Measurements from ENCODE around the gene REPS1.

The REPS1 gene

GRCh38 chr6:138959521-138959920 lies 28.5 kb downstream of the REPS1 start:
- H3K4me1 ChIP-seq (ENCODE audit: control insufficient read depth in 1 of 2, insufficient read depth in 2 of 2, low read length in 2 of 2), result peaks cover 7 to 8% of the 10 kb centered on the region in 2 donors
- H3K36me3 ChIP-seq (ENCODE audit: control insufficient read depth in 1 of 2, insufficient read depth in 2 of 2, low read length in 2 of 2), result no peaks in the 10 kb centered on the region
- H3K9me3 ChIP-seq (ENCODE audit: control insufficient read depth in 1 of 2, low read length in 2 of 2), result no peaks in the 10 kb centered on the region
- no peak overlapping the region for H3K9ac ChIP-seq (ENCODE audit: low read depth in 1 of 2, low read length in 2 of 2)
- no peak overlapping the region for H3K4me3 ChIP-seq (ENCODE audit: low read depth in 1 of 2, low read length in 2 of 2)
- H3K27me3 ChIP-seq (ENCODE audit: control insufficient read depth in 1 of 2, insufficient read depth in 2 of 2, low read length in 2 of 2), result no peaks in the 10 kb centered on the region
- H3K27ac ChIP-seq (ENCODE audit: low read depth, low read length), result no peak overlapping the region

DNA sequence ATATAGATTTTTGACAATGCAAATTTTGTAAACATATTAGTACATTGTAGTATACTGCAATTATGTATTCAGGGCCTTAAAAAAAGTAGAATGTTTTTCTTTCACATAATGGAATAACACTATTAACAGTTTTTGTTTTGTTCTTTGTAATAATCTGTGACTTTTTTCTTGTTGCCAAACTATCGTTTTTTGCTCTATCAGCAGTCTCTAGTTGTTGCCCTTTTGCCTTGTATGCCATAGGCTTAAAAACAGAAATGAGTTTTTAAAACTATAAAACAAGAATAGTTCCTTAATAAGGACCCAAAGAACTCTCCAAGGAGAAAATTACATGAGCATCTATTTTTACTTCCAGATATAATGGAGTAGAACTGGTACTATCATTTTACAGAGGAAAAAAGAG lies 29.5 kb downstream of the REPS1 start:
- Histone ChIP-seq H3K27me3 (ENCODE audit: control insufficient read depth in 1 of 2, insufficient read depth in 2 of 2, low read length in 2 of 2) (no peaks in the 10 kb centered on the region), H3K9me3 (ENCODE audit: control insufficient read depth in 1 of 2, low read length in 2 of 2) (no peaks in the 10 kb centered on the region), H3K4me3 (ENCODE audit: low read depth in 1 of 2, low read length in 2 of 2) (no peak overlapping the region), H3K4me1 (ENCODE audit: control insufficient read depth in 1 of 2, insufficient read depth in 2 of 2, low read length in 2 of 2) (peaks cover 7 to 8% of the 10 kb centered on the region in 2 donors), H3K27ac (ENCODE audit: low read depth, low read length) (no peak overlapping the region), H3K9ac (ENCODE audit: low read depth in 1 of 2, low read length in 2 of 2) (no peak overlapping the region), H3K36me3 (ENCODE audit: control insufficient read depth in 1 of 2, insufficient read depth in 2 of 2, low read length in 2 of 2) (no peaks in the 10 kb centered on the region)

- H3K9ac ChIP-seq (ENCODE audit: low read depth in 1 of 2, low read length in 2 of 2), result no peak overlapping the region
- no peaks in the 10 kb centered on the region for H3K27me3 ChIP-seq (ENCODE audit: control insufficient read depth in 1 of 2, insufficient read depth in 2 of 2, low read length in 2 of 2)
- H3K27ac ChIP-seq (ENCODE audit: low read depth, low read length), result no peak overlapping the region
- peaks cover 7 to 8% of the 10 kb centered on the region in 2 donors for H3K4me1 ChIP-seq (ENCODE audit: control insufficient read depth in 1 of 2, insufficient read depth in 2 of 2, low read length in 2 of 2)
- no peaks in the 10 kb centered on the region for H3K9me3 ChIP-seq (ENCODE audit: control insufficient read depth in 1 of 2, low read length in 2 of 2)
- no peaks in the 10 kb centered on the region for H3K36me3 ChIP-seq (ENCODE audit: control insufficient read depth in 1 of 2, insufficient read depth in 2 of 2, low read length in 2 of 2)
- H3K4me3 ChIP-seq (ENCODE audit: low read depth in 1 of 2, low read length in 2 of 2), result no peak overlapping the region
Measured at GRCh38 chr6:138957903-138958302, 30.1 kb downstream of the REPS1 start.

- H3K9ac ChIP-seq (ENCODE audit: low read depth in 1 of 2, low read length in 2 of 2), result no peak overlapping the region
- H3K27ac ChIP-seq (ENCODE audit: low read depth, low read length), result no peak overlapping the region
- no peaks in the 10 kb centered on the region for H3K27me3 ChIP-seq (ENCODE audit: control insufficient read depth in 1 of 2, insufficient read depth in 2 of 2, low read length in 2 of 2)
- no peaks in the 10 kb centered on the region for H3K9me3 ChIP-seq (ENCODE audit: control insufficient read depth in 1 of 2, low read length in 2 of 2)
- no peaks in the 10 kb centered on the region for H3K36me3 ChIP-seq (ENCODE audit: control insufficient read depth in 1 of 2, insufficient read depth in 2 of 2, low read length in 2 of 2)
- no peak overlapping the region for H3K4me3 ChIP-seq (ENCODE audit: low read depth in 1 of 2, low read length in 2 of 2)
- peaks cover 7 to 8% of the 10 kb centered on the region in 2 donors for H3K4me1 ChIP-seq (ENCODE audit: control insufficient read depth in 1 of 2, insufficient read depth in 2 of 2, low read length in 2 of 2)
Measured at GRCh38 chr6:138957484-138957883, 30.6 kb downstream of the REPS1 start.

DNA sequence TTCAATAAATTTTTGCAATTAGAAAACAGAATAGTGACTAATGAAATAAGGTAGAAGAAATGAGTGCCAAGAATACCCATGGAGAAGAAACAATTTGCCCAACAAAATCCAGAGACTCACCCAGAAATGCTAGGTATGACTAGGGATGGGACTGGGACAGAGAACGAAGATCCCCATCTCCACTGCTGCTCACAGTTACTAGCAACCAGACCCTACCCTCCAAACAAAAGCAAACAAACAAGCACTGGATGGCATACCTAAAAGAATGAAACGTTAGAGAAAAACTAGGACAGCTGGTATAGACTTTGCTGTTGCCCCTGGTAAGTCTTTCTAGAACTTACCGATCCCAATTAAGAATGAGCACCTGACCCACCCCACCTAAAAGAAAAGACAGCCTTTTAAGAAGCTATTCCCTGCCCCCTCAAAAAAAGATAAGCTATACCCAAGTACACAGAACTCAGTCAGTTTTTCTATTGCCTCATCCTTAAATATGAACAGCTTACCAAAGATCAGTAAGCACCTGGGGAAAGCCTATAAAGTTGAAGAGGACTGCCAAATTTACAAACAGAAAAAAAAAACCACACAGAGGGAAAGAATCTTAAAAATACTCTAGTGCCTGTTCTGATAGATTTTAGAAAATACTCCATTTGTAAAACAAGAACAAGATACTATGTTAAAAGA lies 31.7 kb downstream of the REPS1 start:
- no peaks in the 10 kb centered on the region for H3K36me3 ChIP-seq (ENCODE audit: control insufficient read depth in 1 of 2, insufficient read depth in 2 of 2, low read length in 2 of 2)
- no peak overlapping the region for H3K9ac ChIP-seq (ENCODE audit: low read depth in 1 of 2, low read length in 2 of 2)
- peaks cover 7 to 8% of the 10 kb centered on the region in 2 donors for H3K4me1 ChIP-seq (ENCODE audit: control insufficient read depth in 1 of 2, insufficient read depth in 2 of 2, low read length in 2 of 2)
- H3K9me3 ChIP-seq (ENCODE audit: control insufficient read depth in 1 of 2, low read length in 2 of 2), result no peaks in the 10 kb centered on the region
- H3K27ac ChIP-seq (ENCODE audit: low read depth, low read length), result no peak overlapping the region
- no peak overlapping the region for H3K4me3 ChIP-seq (ENCODE audit: low read depth in 1 of 2, low read length in 2 of 2)
- no peaks in the 10 kb centered on the region for H3K27me3 ChIP-seq (ENCODE audit: control insufficient read depth in 1 of 2, insufficient read depth in 2 of 2, low read length in 2 of 2)

DNA sequence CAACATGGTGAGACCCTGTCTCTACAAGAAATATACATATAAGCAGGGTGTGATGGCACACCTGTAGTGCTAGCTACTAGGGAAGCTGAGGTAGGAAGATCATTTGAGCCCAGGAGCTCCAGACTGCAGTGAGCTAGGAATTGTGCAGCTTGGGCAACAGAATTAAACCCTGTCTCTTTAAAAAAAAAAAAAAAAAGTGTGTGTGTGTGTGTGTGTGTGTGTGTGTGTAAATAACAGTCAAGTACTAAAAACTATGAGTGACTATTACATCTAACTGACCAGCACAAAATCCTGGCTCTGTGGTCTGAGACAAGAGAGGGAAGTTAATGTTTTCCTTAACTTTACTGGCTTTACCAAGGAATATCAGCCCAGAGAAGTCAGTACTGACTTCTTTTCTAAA lies 32.8 kb downstream of the REPS1 start:
- no peak overlapping the region for H3K27ac ChIP-seq (ENCODE audit: low read depth, low read length)
- no peak overlapping the region for H3K4me3 ChIP-seq (ENCODE audit: low read depth in 1 of 2, low read length in 2 of 2)
- no peaks in the 10 kb centered on the region for H3K27me3 ChIP-seq (ENCODE audit: control insufficient read depth in 1 of 2, insufficient read depth in 2 of 2, low read length in 2 of 2)
- no peaks in the 10 kb centered on the region for H3K36me3 ChIP-seq (ENCODE audit: control insufficient read depth in 1 of 2, insufficient read depth in 2 of 2, low read length in 2 of 2)
- no peak overlapping the region for H3K9ac ChIP-seq (ENCODE audit: low read depth in 1 of 2, low read length in 2 of 2)
- no peaks in the 10 kb centered on the region for H3K9me3 ChIP-seq (ENCODE audit: control insufficient read depth in 1 of 2, low read length in 2 of 2)
- H3K4me1 ChIP-seq (ENCODE audit: control insufficient read depth in 1 of 2, insufficient read depth in 2 of 2, low read length in 2 of 2), result peaks cover 7 to 8% of the 10 kb centered on the region in 2 donors

DNA sequence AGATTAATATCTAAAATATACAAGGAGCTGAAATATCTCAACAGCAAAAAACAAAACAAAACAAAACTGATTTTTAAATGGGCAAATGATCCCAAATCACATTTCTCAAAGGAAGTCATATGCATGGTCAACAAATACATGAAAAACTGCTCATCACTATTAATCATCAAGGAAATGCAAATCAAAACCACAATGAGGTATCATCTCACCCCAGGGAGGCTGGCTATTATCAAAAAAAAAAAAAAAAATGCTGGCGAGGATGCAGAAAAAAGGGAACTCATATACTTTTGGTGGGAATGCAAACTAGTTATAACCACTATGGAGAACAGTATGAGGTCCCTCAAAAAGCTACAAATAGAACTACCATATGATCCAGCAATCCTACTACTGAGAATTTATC lies 34.6 kb downstream of the REPS1 start:
- Histone ChIP-seq H3K9ac (ENCODE audit: low read depth in 1 of 2, low read length in 2 of 2) (no peak overlapping the region), H3K27ac (ENCODE audit: low read depth, low read length) (no peak overlapping the region), H3K9me3 (ENCODE audit: control insufficient read depth in 1 of 2, low read length in 2 of 2) (no peaks in the 10 kb centered on the region), H3K4me1 (ENCODE audit: control insufficient read depth in 1 of 2, insufficient read depth in 2 of 2, low read length in 2 of 2) (peaks cover 8% of the 10 kb centered on the region in 2 donors), H3K36me3 (ENCODE audit: control insufficient read depth in 1 of 2, insufficient read depth in 2 of 2, low read length in 2 of 2) (no peaks in the 10 kb centered on the region), H3K27me3 (ENCODE audit: control insufficient read depth in 1 of 2, insufficient read depth in 2 of 2, low read length in 2 of 2) (no peaks in the 10 kb centered on the region), H3K4me3 (ENCODE audit: low read depth in 1 of 2, low read length in 2 of 2) (no peak overlapping the region)

- Histone ChIP-seq H3K36me3 (ENCODE audit: control insufficient read depth in 1 of 2, insufficient read depth in 2 of 2, low read length in 2 of 2) (peaks cover 0 to 7% of the 10 kb centered on the region in 2 donors), H3K27me3 (ENCODE audit: control insufficient read depth in 1 of 2, insufficient read depth in 2 of 2, low read length in 2 of 2) (no peaks in the 10 kb centered on the region), H3K9me3 (ENCODE audit: control insufficient read depth in 1 of 2, low read length in 2 of 2) (no peaks in the 10 kb centered on the region), H3K4me3 (ENCODE audit: low read depth in 1 of 2, low read length in 2 of 2) (no peak overlapping the region), H3K27ac (ENCODE audit: low read depth, low read length) (no peak overlapping the region), H3K4me1 (ENCODE audit: control insufficient read depth in 1 of 2, insufficient read depth in 2 of 2, low read length in 2 of 2) (peaks cover 0 to 4% of the 10 kb centered on the region in 2 donors), H3K9ac (ENCODE audit: low read depth in 1 of 2, low read length in 2 of 2) (no peak overlapping the region)
Measured at GRCh38 chr6:138948546-138949179, 39.4 kb downstream of the REPS1 start.

DNA sequence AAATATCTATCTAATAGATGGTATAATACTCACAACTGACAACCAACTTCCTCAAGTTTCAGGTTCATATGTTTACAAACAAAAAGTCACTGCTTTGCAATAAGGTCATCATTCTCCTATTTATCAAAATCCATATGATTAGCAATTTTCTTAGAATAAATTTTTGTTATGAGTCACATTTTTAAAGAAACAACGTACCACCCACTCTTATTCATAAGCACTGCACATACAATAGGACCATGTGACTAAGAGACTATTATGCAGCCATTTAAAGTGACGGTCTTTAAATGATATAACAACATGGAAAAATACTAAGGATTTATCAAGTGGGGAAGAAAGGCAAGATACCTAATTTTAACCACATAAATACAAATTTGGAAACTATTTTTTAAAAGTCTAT lies 40.0 kb downstream of the REPS1 start:
- H3K27me3 ChIP-seq (ENCODE audit: control insufficient read depth in 1 of 2, insufficient read depth in 2 of 2, low read length in 2 of 2), result no peaks in the 10 kb centered on the region
- H3K36me3 ChIP-seq (ENCODE audit: control insufficient read depth in 1 of 2, insufficient read depth in 2 of 2, low read length in 2 of 2), result peaks cover 0 to 7% of the 10 kb centered on the region in 2 donors

DNA sequence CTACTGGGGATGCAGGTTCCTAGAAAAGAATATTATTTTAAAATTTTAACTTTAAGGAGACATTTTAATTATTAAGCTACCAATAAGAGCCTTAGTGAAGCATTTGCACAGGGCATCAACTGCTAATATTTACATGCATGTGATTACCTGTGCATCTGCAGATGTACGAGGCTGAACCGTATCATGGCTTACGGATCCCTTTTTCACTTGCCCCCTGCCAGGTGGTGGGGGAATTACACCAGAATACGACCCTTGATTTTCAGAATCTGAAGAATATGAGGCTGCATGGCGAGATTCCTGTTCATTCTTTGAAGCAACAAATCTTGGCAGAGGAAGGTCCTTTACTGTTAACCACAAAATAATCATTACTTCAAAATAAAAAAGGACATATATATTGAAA lies 42.7 kb downstream of the REPS1 start:
- peaks cover 0 to 11% of the 10 kb centered on the region in 2 donors for H3K36me3 ChIP-seq (ENCODE audit: control insufficient read depth in 1 of 2, insufficient read depth in 2 of 2, low read length in 2 of 2)
- H3K4me3 ChIP-seq (ENCODE audit: low read depth in 1 of 2, low read length in 2 of 2), result no peak overlapping the region
- H3K27me3 ChIP-seq (ENCODE audit: control insufficient read depth in 1 of 2, insufficient read depth in 2 of 2, low read length in 2 of 2), result no peaks in the 10 kb centered on the region
- peaks cover 0 to 4% of the 10 kb centered on the region in 2 donors for H3K4me1 ChIP-seq (ENCODE audit: control insufficient read depth in 1 of 2, insufficient read depth in 2 of 2, low read length in 2 of 2)
- no peaks in the 10 kb centered on the region for H3K9me3 ChIP-seq (ENCODE audit: control insufficient read depth in 1 of 2, low read length in 2 of 2)
- H3K27ac ChIP-seq (ENCODE audit: low read depth, low read length), result no peak overlapping the region
- no peak overlapping the region for H3K9ac ChIP-seq (ENCODE audit: low read depth in 1 of 2, low read length in 2 of 2)

More for the DNA sequence above, 40.0 kb downstream of the REPS1 start:
- H3K4me1 ChIP-seq (ENCODE audit: control insufficient read depth in 1 of 2, insufficient read depth in 2 of 2, low read length in 2 of 2), result peaks cover 0 to 4% of the 10 kb centered on the region in 2 donors
- no peak overlapping the region for H3K27ac ChIP-seq (ENCODE audit: low read depth, low read length)
- no peak overlapping the region for H3K4me3 ChIP-seq (ENCODE audit: low read depth in 1 of 2, low read length in 2 of 2)
- H3K9me3 ChIP-seq (ENCODE audit: control insufficient read depth in 1 of 2, low read length in 2 of 2), result no peaks in the 10 kb centered on the region
- H3K9ac ChIP-seq (ENCODE audit: low read depth in 1 of 2, low read length in 2 of 2), result no peak overlapping the region

Data from duodenal mucosa (tissue), 2 donors.